Transverse colon (tissue), 4 donors: ENCODE data around the gene APC2. TPM values are rescaled to one million over a fixed set of nuclear protein-coding genes. Genes with fewer than 3 reads are reported as not detected.

ENCODE experiments used
- DNase-seq: peaks from one replicate; pipeline ENCODE4 v3.0.0-alpha.2; 2019
- H3K27ac ChIP-seq, 4 donors: fragments of 200-600 bp; sonication (generic); 2 replicates each; pipeline ENCODE4 v1.5.1; 2016 to 2018; ENCODE audit warnings: inconsistent platforms in 4 of 4
- H3K27me3 ChIP-seq: fragments of 200-600 bp; sonication (generic); 2 replicates; pipeline ENCODE4 v1.5.1; 2017; ENCODE audit warnings: inconsistent platforms
- H3K36me3 ChIP-seq, 4 donors: fragments of 200-600 bp; sonication (generic); 2 replicates each; pipeline ENCODE4 v1.5.1; 2017 to 2019; ENCODE audit warnings: inconsistent platforms in 4 of 4
- H3K4me1 ChIP-seq, 4 donors: fragments of 200-600 bp; sonication (generic); 2 replicates each; pipeline ENCODE4 v1.5.1; 2017 to 2020; ENCODE audit warnings: inconsistent platforms in 4 of 4
- H3K4me3 ChIP-seq, 4 donors: fragments of 200-600 bp; sonication (generic); 1 replicate in 1 of 4; 2 replicates in 3 of 4; pipeline versions ENCODE4 v1.5.1 to v1.6.1; 2017 to 2019; ENCODE audit warnings: inconsistent platforms in 4 of 4
- H3K9me3 ChIP-seq, 2 donors: fragments of 200-600 bp; sonication (generic); 2 replicates each; pipeline ENCODE4 v1.5.1; 2017 to 2019; ENCODE audit warnings: inconsistent platforms in 2 of 2
- EP300 ChIP-seq: sonication (generic); formaldehyde crosslinking; IDR thresholded peaks from one replicate; pipeline ENCODE4 v1.6.1; 2017; ENCODE audit warnings: antibody characterized with exemption, low read depth
- POLR2A ChIP-seq: fragments of 450-650 bp; IDR thresholded peaks from one replicate; pipeline ENCODE4 v1.6.1; 2016; ENCODE audit warnings: antibody characterized with exemption, mild to moderate bottlenecking, moderate library complexity
- POLR2AphosphoS5 ChIP-seq, 3 donors: sonication (generic); formaldehyde crosslinking; IDR thresholded peaks; one replicate each; pipeline ENCODE4 v1.6.1; 2016; ENCODE audit warnings: antibody characterized with exemption in 3 of 3
- WGBS, 2 donors: methylation state at CpG; one replicate each; pipeline ENCODE4 v1.1.5; 2018; ENCODE audit warnings: low coverage in 1 of 2; 5-methylcytosine and 5-hydroxymethylcytosine counted together
- in situ Hi-C, 4 donors: fragments of 200-750 bp; cut with MboI; loops; one replicate each; pipeline versions ENCODE4 v1.15.0 to v1.15.1; 2017; ENCODE audit warnings: low sequenced_read_pairs in 3 of 4, low pct_ligation_motif_present in 1 of 4, low pct_unique_long_range_greater_than_20kb in 1 of 4
- intact Hi-C: fragments of 100-400 bp; cut with DNase I; formaldehyde crosslinking; loops from one replicate; pipeline ENCODE4 v1.15.1; 2023; ENCODE audit warnings: low total_unique reads
- total RNA-seq, 4 donors: library from RNA; depleted of rRNA; stranded (reverse); fragments of >200 nt; gene quantifications; one replicate each; pipeline ENCODE4 v1.1.0, GENCODE V29; 2016
- TF ChIP-seq, protein P1 (sequence below), 5 experiments: fragments of 200-600 bp in 3 of 5; fragments of 450-650 bp in 2 of 5; sonication (generic) in 3 of 5; IDR thresholded peaks; 1 replicate in 2 of 5; 2 replicates in 3 of 5; pipeline ENCODE4 v1.5.1; 2016 to 2017; ENCODE audit warnings: antibody characterized with exemption in 5 of 5, inconsistent platforms in 3 of 5, mild to moderate bottlenecking in 2 of 5, moderate library complexity in 1 of 5

APC2 gene
- total RNA-seq, 4 donors from 2014 or later = under 0.01 to 6.0 (median 0.36) TPM

GRCh38 chr19:1465191-1466016 lies 15.5 kb downstream of the APC2 start:
- Histone ChIP-seq H3K4me3 (peak overlapping the region in 1 of 4 donors; percentile 11), H3K9me3 (no peaks in the 10 kb centered on the region), H3K27me3 (peaks cover 59% of the 10 kb centered on the region), H3K4me1 (peaks cover 23 to 46% (median 38%) of the 10 kb centered on the region in 4 donors), H3K27ac (no peak overlapping the region), H3K36me3 (no peaks in the 10 kb centered on the region)
- TF ChIP-seq, protein P1, sequence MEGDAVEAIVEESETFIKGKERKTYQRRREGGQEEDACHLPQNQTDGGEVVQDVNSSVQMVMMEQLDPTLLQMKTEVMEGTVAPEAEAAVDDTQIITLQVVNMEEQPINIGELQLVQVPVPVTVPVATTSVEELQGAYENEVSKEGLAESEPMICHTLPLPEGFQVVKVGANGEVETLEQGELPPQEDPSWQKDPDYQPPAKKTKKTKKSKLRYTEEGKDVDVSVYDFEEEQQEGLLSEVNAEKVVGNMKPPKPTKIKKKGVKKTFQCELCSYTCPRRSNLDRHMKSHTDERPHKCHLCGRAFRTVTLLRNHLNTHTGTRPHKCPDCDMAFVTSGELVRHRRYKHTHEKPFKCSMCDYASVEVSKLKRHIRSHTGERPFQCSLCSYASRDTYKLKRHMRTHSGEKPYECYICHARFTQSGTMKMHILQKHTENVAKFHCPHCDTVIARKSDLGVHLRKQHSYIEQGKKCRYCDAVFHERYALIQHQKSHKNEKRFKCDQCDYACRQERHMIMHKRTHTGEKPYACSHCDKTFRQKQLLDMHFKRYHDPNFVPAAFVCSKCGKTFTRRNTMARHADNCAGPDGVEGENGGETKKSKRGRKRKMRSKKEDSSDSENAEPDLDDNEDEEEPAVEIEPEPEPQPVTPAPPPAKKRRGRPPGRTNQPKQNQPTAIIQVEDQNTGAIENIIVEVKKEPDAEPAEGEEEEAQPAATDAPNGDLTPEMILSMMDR (IDR thresholded peaks at IDR 0.05) = peak; percentile 38 to 77 (median 54)
- no peak for TF ChIP-seq EP300
- intact Hi-C loops = no loop called here
- DNase-seq = peak; percentile 45
- WGBS, 2 donors = 55% methylated on average over 43 of the region's 83 CpGs; no CpG with 5 or more reads in 1 of the 2 donors
- in situ Hi-C loops = no loop called here

DNA sequence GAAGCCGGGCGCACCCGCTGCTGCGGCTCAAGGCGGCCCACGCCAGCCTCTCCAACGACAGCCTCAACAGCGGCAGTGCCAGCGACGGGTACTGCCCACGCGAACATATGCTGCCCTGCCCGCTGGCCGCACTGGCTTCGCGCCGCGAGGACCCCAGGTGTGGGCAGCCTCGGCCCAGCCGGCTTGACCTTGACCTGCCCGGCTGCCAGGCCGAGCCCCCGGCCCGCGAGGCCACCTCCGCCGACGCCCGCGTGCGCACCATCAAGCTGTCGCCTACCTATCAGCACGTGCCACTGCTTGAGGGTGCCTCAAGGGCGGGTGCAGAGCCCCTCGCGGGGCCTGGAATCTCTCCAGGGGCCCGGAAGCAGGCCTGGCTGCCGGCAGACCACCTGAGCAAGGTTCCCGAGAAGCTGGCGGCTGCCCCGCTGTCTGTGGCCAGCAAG lies 16.1 kb downstream of the APC2 start:
- H3K4me3 ChIP-seq = peak overlapping the region in 1 of 4 donors; percentile 11
- peaks cover 66% of the 10 kb centered on the region for H3K27me3 ChIP-seq

DNA sequence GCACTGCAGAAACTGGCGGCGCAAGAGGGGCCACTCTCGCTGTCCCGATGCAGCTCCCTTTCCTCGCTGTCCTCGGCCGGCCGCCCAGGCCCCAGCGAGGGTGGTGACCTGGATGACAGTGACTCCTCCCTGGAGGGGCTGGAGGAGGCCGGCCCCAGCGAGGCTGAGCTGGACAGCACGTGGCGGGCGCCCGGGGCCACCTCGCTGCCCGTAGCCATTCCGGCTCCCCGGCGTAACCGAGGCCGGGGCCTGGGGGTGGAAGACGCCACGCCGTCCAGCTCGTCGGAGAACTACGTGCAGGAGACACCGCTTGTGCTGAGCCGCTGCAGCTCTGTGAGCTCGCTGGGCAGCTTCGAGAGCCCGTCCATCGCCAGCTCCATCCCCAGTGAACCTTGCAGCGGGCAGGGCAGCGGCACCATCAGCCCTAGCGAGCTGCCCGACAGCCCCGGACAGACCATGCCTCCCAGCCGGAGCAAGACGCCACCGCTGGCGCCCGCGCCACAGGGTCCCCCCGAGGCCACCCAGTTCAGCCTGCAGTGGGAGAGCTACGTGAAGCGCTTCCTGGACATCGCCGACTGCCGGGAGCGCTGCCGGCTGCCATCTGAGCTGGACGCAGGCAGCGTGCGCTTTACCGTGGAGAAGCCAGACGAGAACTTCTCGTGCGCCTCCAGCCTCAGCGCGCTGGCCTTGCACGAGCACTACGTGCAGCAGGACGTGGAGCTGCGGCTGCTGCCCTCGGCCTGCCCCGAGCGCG lies 16.7 kb downstream of the APC2 start:
- Histone ChIP-seq H3K9me3 (no peaks in the 10 kb centered on the region), H3K4me1 (peaks cover 33 to 58% (median 50%) of the 10 kb centered on the region in 4 donors), H3K27me3 (peaks cover 72% of the 10 kb centered on the region), H3K27ac (no peak overlapping the region), H3K4me3 (no peak overlapping the region), H3K36me3 (no peaks in the 10 kb centered on the region)
- TF ChIP-seq POLR2AphosphoS5 (IDR thresholded peaks at IDR 0.05) (no peak), POLR2A (no peak)
- TF ChIP-seq, protein P1 (IDR thresholded peaks at IDR 0.05) = no peak
- whole genome bisulfite sequencing, 2 donors = 56% methylated on average over 48 of the region's 70 CpGs; no CpG with 5 or more reads in 1 of the 2 donors
- no peak for DNase-seq
- in situ Hi-C loops (no loop called here), intact Hi-C loops (no loop called here)

More for the DNA sequence above, 16.1 kb downstream of the APC2 start:
- DNase-seq = no peak
- Histone ChIP-seq H3K4me1 (peaks cover 28 to 52% (median 45%) of the 10 kb centered on the region in 4 donors), H3K36me3 (no peaks in the 10 kb centered on the region), H3K9me3 (no peaks in the 10 kb centered on the region), H3K27ac (no peak overlapping the region)
- in situ Hi-C loops (no loop called here), intact Hi-C loops (no loop called here)
- WGBS, 2 donors = 55% methylated on average over 32 of the region's 41 CpGs; no CpG with 5 or more reads in 1 of the 2 donors
- no peak for TF ChIP-seq POLR2AphosphoS5 (IDR thresholded peaks at IDR 0.05)
- TF ChIP-seq EP300 = no peak
- TF ChIP-seq, protein P1 (IDR thresholded peaks at IDR 0.05) = peak in 1 of 5 experiments; percentile 4

DNA sequence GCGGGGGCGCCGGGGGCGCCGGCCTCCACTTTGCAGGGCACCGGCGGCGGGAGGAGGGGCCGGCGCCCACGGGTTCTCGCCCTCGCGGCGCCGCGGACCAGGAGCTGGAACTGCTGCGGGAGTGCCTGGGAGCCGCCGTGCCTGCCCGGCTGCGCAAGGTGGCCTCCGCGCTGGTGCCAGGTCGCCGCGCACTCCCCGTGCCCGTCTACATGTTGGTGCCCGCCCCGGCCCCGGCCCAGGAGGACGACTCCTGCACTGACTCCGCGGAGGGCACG lies 17.2 kb downstream of the APC2 start:
- WGBS, 2 donors = 0% methylated on average over 7 of the region's 36 CpGs; no CpG with 5 or more reads in 1 of the 2 donors
- no peak for DNase-seq
- TF ChIP-seq EP300 (no peak), POLR2AphosphoS5 (IDR thresholded peaks at IDR 0.05) (no peak), POLR2A (no peak)
- TF ChIP-seq, protein P1 (IDR thresholded peaks at IDR 0.05) = no peak
- intact Hi-C loops = no loop called here
- Histone ChIP-seq H3K27me3 (peaks cover 77% of the 10 kb centered on the region), H3K4me1 (peaks cover 33 to 63% (median 53%) of the 10 kb centered on the region in 4 donors), H3K4me3 (peak overlapping the region in 1 of 4 donors; percentile 5), H3K27ac (no peak overlapping the region), H3K9me3 (no peaks in the 10 kb centered on the region), H3K36me3 (no peaks in the 10 kb centered on the region)
- in situ Hi-C loops = no loop called here
